ENCODE measurements around the gene WHAMM. TPM values are rescaled to one million over a fixed set of nuclear protein-coding genes. Genes with fewer than 3 reads are reported as not detected.

Gene WHAMM
- total RNA-seq = 4.1 and 6.2 TPM in 2 replicates

GRCh38 chr15:82809308-82810060 lies at the start of gene WHAMM:
Gene WHAMM (plus strand): TSS chr15:82809628. CDS start chr15:82809727, 99 bp downstream.

GRCh38 chr15:82805994-82806406 lies 3.4 kb upstream of the WHAMM start, which contains the start of gene FSD2:
Gene FSD2 (minus strand): TSS chr15:82806069. CDS start chr15:82787390, 18,679 bp downstream.

Other genes with a start within 250 kb of the WHAMM start
- 1.2 and 4.8 TPM in 2 replicates for gene CPEB1, start 162.3 kb upstream of the WHAMM start, total RNA-seq
- gene AP3B2, start 99.8 kb upstream of the WHAMM start, total RNA-seq = 1.6 and 3.9 TPM in 2 replicates
- not detected in 2 replicates for gene FSD2, start 3.6 kb upstream of the WHAMM start, total RNA-seq
- 1.00 and 1.5 TPM in 2 replicates for gene HOMER2, start 143.1 kb downstream of the WHAMM start, total RNA-seq
- gene RAMAC, start 176.6 kb downstream of the WHAMM start, total RNA-seq = 13.0 and 17.2 TPM in 2 replicates
- 8.7 and 14.8 TPM in 2 replicates for gene C15orf40, start 202.0 kb downstream of the WHAMM start, total RNA-seq

Measured in cardiac ventricle fibroblast (primary cell).